HL-60 (cell line): ENCODE data around the gene TPTE2.

ENCODE experiments used
- DNase-seq, 2 experiments: peaks; one replicate each; pipeline ENCODE4 v3.0.0-alpha.2; 2010 to 2020; ENCODE audit warnings: low read depth in 1 of 2, low spot score in 1 of 2
- H3K27ac ChIP-seq: fragments of 250-450 bp; sonication (Bioruptor Pico); replicated peaks from 2 replicates; pipeline ENCODE4 v1.5.1; 2020; ENCODE audit warnings: mild to moderate bottlenecking, moderate library complexity
- H3K27me3 ChIP-seq: fragments of 250-450 bp; sonication (Bioruptor Pico); 2 replicates; pipeline ENCODE4 v1.5.1; 2021; ENCODE audit warnings: mild to moderate bottlenecking, moderate library complexity; ENCODE audit not compliant: insufficient read depth, poor library complexity, severe bottlenecking
- H3K4me3 ChIP-seq: replicated peaks from 2 replicates; pipeline ENCODE4 v1.5.1; 2011; ENCODE audit warnings: mild to moderate bottlenecking, control low read depth, low read length; ENCODE audit not compliant: insufficient read depth
- GABPA ChIP-seq: IDR thresholded peaks from 2 replicates; pipeline ENCODE4 v1.6.1; 2012; ENCODE audit warnings: low read depth
- POLR2AphosphoS5 ChIP-seq: IDR thresholded peaks from 2 replicates; pipeline ENCODE4 v1.6.1; 2012; ENCODE audit warnings: low read depth
- SPI1 ChIP-seq: IDR thresholded peaks from 2 replicates; pipeline ENCODE4 v1.6.1; 2012; ENCODE audit warnings: low read depth, mild to moderate bottlenecking, borderline replicate concordance
- TF ChIP-seq, protein P1 (sequence below): IDR thresholded peaks from 2 replicates; pipeline ENCODE4 v1.6.1; 2012; ENCODE audit warnings: low read depth; ENCODE audit not compliant: insufficient replicate concordance
- TF ChIP-seq, protein P2 (sequence below): IDR thresholded peaks from one replicate; pipeline ENCODE4 v1.5.1; 2011; ENCODE audit warnings: low read length, control low read depth, inconsistent platforms; ENCODE audit not compliant: insufficient read depth

The TPTE2 gene

DNA sequence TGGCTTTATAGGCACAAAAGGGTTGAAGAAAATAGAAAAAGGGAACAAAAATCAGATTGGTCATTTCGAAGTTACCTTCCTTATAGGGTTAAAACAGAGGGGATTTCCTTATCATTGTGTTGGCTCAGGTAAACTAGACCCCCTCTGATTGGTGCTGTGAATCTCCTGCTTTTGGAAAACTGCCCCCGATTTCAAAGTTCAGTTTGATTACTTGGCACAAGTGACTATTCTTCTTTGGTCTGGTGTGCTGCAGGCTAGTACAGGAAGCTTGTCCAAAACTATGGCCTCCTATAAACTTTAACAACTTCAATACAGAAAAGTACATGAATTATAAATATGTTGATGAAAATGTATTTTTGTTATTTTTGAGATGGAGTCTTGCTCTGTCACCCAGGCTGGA lies 13.9 kb upstream of the TPTE2 start:
- Histone ChIP-seq H3K4me3 (no peak overlapping the region), H3K27me3 (no peaks in the 10 kb centered on the region), H3K27ac (no peak overlapping the region)
- no peak for TF ChIP-seq SPI1
- TF ChIP-seq POLR2AphosphoS5, result no peak
- TF ChIP-seq, protein P1, sequence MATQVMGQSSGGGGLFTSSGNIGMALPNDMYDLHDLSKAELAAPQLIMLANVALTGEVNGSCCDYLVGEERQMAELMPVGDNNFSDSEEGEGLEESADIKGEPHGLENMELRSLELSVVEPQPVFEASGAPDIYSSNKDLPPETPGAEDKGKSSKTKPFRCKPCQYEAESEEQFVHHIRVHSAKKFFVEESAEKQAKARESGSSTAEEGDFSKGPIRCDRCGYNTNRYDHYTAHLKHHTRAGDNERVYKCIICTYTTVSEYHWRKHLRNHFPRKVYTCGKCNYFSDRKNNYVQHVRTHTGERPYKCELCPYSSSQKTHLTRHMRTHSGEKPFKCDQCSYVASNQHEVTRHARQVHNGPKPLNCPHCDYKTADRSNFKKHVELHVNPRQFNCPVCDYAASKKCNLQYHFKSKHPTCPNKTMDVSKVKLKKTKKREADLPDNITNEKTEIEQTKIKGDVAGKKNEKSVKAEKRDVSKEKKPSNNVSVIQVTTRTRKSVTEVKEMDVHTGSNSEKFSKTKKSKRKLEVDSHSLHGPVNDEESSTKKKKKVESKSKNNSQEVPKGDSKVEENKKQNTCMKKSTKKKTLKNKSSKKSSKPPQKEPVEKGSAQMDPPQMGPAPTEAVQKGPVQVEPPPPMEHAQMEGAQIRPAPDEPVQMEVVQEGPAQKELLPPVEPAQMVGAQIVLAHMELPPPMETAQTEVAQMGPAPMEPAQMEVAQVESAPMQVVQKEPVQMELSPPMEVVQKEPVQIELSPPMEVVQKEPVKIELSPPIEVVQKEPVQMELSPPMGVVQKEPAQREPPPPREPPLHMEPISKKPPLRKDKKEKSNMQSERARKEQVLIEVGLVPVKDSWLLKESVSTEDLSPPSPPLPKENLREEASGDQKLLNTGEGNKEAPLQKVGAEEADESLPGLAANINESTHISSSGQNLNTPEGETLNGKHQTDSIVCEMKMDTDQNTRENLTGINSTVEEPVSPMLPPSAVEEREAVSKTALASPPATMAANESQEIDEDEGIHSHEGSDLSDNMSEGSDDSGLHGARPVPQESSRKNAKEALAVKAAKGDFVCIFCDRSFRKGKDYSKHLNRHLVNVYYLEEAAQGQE, result no peak
- TF ChIP-seq, protein P2, sequence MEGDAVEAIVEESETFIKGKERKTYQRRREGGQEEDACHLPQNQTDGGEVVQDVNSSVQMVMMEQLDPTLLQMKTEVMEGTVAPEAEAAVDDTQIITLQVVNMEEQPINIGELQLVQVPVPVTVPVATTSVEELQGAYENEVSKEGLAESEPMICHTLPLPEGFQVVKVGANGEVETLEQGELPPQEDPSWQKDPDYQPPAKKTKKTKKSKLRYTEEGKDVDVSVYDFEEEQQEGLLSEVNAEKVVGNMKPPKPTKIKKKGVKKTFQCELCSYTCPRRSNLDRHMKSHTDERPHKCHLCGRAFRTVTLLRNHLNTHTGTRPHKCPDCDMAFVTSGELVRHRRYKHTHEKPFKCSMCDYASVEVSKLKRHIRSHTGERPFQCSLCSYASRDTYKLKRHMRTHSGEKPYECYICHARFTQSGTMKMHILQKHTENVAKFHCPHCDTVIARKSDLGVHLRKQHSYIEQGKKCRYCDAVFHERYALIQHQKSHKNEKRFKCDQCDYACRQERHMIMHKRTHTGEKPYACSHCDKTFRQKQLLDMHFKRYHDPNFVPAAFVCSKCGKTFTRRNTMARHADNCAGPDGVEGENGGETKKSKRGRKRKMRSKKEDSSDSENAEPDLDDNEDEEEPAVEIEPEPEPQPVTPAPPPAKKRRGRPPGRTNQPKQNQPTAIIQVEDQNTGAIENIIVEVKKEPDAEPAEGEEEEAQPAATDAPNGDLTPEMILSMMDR, result no peak
- TF ChIP-seq GABPA, result no peak
- DNase-seq, result no peak

DNA sequence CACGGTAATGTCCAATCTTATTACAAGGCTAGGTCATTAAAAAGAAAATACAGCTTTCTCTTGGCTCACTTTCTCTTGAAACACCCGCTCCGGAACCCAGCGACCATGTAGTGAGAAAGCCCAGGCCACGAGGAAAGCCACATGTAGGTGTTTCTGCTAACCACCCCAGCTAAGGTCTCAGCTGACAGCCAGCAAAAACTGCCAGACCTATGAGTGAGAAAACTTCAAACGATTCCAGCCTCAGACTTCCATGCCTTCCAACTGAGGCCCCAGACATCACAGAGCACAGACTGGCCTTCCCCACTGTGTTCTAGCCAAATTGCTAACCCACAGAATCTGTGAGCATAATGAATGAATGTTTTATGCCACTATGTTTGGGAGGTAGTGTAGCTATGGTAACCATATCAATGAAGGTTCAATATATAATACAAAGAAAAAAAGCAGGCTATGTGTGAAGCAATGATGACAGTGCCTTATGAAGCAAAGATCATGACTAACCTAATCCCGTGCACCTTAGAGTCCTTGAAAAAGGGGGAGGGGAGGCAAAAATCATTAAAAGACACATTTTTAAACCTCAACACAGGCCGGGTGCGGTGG lies 11.9 kb upstream of the TPTE2 start:
- Histone ChIP-seq H3K4me3 (no peak overlapping the region), H3K27me3 (no peaks in the 10 kb centered on the region), H3K27ac (no peak overlapping the region)
- no peak for DNase-seq
- TF ChIP-seq, protein P2, result no peak
- TF ChIP-seq GABPA (no peak), POLR2AphosphoS5 (no peak), SPI1 (no peak)
- TF ChIP-seq, protein P1, result no peak

DNA sequence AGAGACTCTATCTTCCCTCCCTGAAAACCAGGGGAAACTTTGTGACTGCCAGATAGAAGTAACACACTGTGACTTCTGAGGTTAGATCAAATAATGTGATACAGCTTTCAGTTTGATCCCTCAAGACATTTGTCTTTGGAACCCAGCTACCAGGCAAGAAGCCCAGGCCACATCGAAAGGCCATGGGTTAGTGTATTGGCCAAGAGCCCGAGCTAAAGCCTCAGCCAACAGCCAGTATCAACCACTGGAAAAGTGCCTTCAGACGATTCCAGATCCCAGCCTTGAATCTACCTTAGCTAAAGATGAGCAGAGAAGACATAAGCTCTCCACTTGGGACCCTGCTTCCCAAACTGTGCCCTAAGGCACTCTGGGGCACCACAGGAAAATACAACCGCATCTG lies 10.9 kb upstream of the TPTE2 start:
- Histone ChIP-seq H3K27ac (no peak overlapping the region), H3K27me3 (no peaks in the 10 kb centered on the region), H3K4me3 (no peak overlapping the region)
- no peak for DNase-seq
- TF ChIP-seq SPI1, result no peak
- TF ChIP-seq, protein P2, result no peak
- no peak for TF ChIP-seq POLR2AphosphoS5
- TF ChIP-seq, protein P1, result no peak
- no peak for TF ChIP-seq GABPA
